A549 (cell line): ENCODE measurements around the gene A2ML1. TPM values are rescaled to one million over a fixed set of nuclear protein-coding genes. Genes with fewer than 3 reads are reported as not detected.

Experiments used
- ATAC-seq, 2 experiments: fragments of 200-7000 bp in 1 of 2; fragments of >200 bp in 1 of 2; cut with Nextera tagmentation in 1 of 2; cut with Tn5 transposase in 1 of 2; 3 replicates each; pipeline versions ENCODE4 v1.8.0 to v1.9.1; 2018 to 2020; ENCODE audit warnings: mild to moderate bottlenecking in 1 of 2, moderate library complexity in 1 of 2
- CTCF ChIA-PET: fragments of 300-600 bp; sonication (Branson Sonifier 250); formaldehyde crosslinking; extraction: SDS; loops from one replicate; lab custom pipeline; 2021; ENCODE audit warnings: antibody characterized with exemption, inconsistent platforms; lab: Yijun Ruan, JAX
- POLR2A ChIA-PET: fragments of 350-600 bp; formaldehyde crosslinking; extraction: SDS; loops from one replicate; lab custom pipeline; 2021; ENCODE audit warnings: antibody characterized with exemption, inconsistent platforms; lab: Yijun Ruan, JAX
- DNase-seq, 2 experiments: peaks; one replicate each; pipeline versions ENCODE4 v3.0.0 to v3.0.0-alpha.2; 2011 to 2016; ENCODE audit warnings: low read depth in 1 of 2, low spot score in 1 of 2
- FAIRE-seq: peaks from 2 replicates; lab custom pipeline; 2011; peaks lifted over from hg19 to GRCh38; lab: Jason Lieb, UNC
- H3K27ac ChIP-seq, 2 experiments: fragments of >200 bp; sonication (Bioruptor Twin); formaldehyde crosslinking; 3 replicates each; pipeline ENCODE4 v1.5.1; 2016 to 2017
- H3K4me1 ChIP-seq: fragments of >200 bp; sonication (Bioruptor Twin); formaldehyde crosslinking; 3 replicates; pipeline ENCODE4 v1.6.1; 2016
- H3K4me2 ChIP-seq: fragments of >200 bp; sonication (Bioruptor Twin); formaldehyde crosslinking; 3 replicates; pipeline ENCODE4 v1.6.1; 2016
- H3K4me3 ChIP-seq: fragments of >200 bp; sonication (Bioruptor Twin); formaldehyde crosslinking; 3 replicates; pipeline ENCODE4 v1.5.1; 2016
- H3K9me3 ChIP-seq: fragments of >200 bp; sonication (Bioruptor Twin); formaldehyde crosslinking; 3 replicates; pipeline ENCODE4 v1.6.1; 2016
- BCL3 ChIP-seq: fragments of >200 bp; sonication (Bioruptor Twin); formaldehyde crosslinking; IDR thresholded peaks from 3 replicates; pipeline ENCODE4 v1.6.1; 2016
- CBX8 ChIP-seq: fragments of 200-600 bp; sonication (generic); IDR thresholded peaks from 2 replicates; pipeline ENCODE4 v1.6.1; 2016
- CEBPB ChIP-seq, 2 experiments: fragments of >200 bp in 1 of 2; sonication (Bioruptor Twin) in 1 of 2; formaldehyde crosslinking in 1 of 2; IDR thresholded peaks; 2 replicates each; pipeline ENCODE4 v1.6.1; 2012 to 2016
- CHD4 ChIP-seq: fragments of 200-600 bp; sonication (generic); IDR thresholded peaks from 2 replicates; pipeline ENCODE4 v1.6.1; 2016; ENCODE audit warnings: antibody characterized with exemption, mild to moderate bottlenecking, borderline replicate concordance
- ELK1 ChIP-seq: fragments of 150-350 bp; IDR thresholded peaks from 2 replicates; pipeline ENCODE4 v1.6.1; 2014; ENCODE audit warnings: low read depth, mild to moderate bottlenecking, low read length
- ESRRA ChIP-seq: fragments of 150-350 bp; IDR thresholded peaks from 2 replicates; pipeline ENCODE4 v1.6.1; 2014; ENCODE audit warnings: mild to moderate bottlenecking, low read length, borderline replicate concordance
- FOXS1 ChIP-seq: fragments of 250-450 bp; sonication (Bioruptor Pico); IDR thresholded peaks from 2 replicates; pipeline ENCODE4 v1.5.0; 2020; ENCODE audit warnings: mild to moderate bottlenecking, moderate library complexity
- GATA3 ChIP-seq: IDR thresholded peaks from 2 replicates; pipeline ENCODE4 v1.6.1; 2012; ENCODE audit warnings: borderline replicate concordance
- HDAC2 ChIP-seq: fragments of 200-600 bp; sonication (generic); IDR thresholded peaks from 2 replicates; pipeline ENCODE4 v1.6.1; 2016
- HES2 ChIP-seq: fragments of >200 bp; sonication (Bioruptor Twin); formaldehyde crosslinking; IDR thresholded peaks from 2 replicates; pipeline ENCODE4 v1.6.1; 2016
- HEYL ChIP-seq: fragments of 250-450 bp; sonication (Bioruptor Pico); IDR thresholded peaks from 2 replicates; pipeline ENCODE4 v1.8.0; 2021; ENCODE audit warnings: mild to moderate bottlenecking, moderate library complexity
- HOXB13 ChIP-seq: fragments of 250-450 bp; sonication (Bioruptor Pico); IDR thresholded peaks from 2 replicates; pipeline ENCODE4 v1.5.0; 2020; ENCODE audit warnings: low read depth, mild to moderate bottlenecking, moderate library complexity
- JUN ChIP-seq, 2 experiments: fragments of >200 bp; sonication (Bioruptor Twin); formaldehyde crosslinking; IDR thresholded peaks; 2 replicates in 1 of 2; 3 replicates in 1 of 2; pipeline ENCODE4 v1.6.1; 2016 to 2017
- JUNB ChIP-seq: fragments of >200 bp; sonication (Bioruptor Twin); formaldehyde crosslinking; IDR thresholded peaks from 2 replicates; pipeline ENCODE4 v1.6.1; 2016
- KDM5A ChIP-seq: fragments of 200-600 bp; sonication (generic); IDR thresholded peaks from 2 replicates; pipeline ENCODE4 v1.6.1; 2016; ENCODE audit warnings: antibody characterized with exemption, mild to moderate bottlenecking
- POLR2A ChIP-seq: IDR thresholded peaks from 2 replicates; pipeline ENCODE4 v1.6.1; 2012; ENCODE audit warnings: mild to moderate bottlenecking, low read length
- RAD21 ChIP-seq, 2 experiments: fragments of >200 bp in 1 of 2; sonication (Bioruptor Twin) in 1 of 2; formaldehyde crosslinking in 1 of 2; IDR thresholded peaks in 1 of 2; conservative IDR thresholded peaks in 1 of 2; 2 replicates in 1 of 2; 3 replicates in 1 of 2; pipeline ENCODE4 v1.6.1; 2012 to 2018; ENCODE audit warnings: inconsistent platforms in 1 of 2
- RFX5 ChIP-seq: fragments of 450-650 bp; IDR thresholded peaks from 2 replicates; pipeline ENCODE4 v1.7.1; 2014; ENCODE audit warnings: antibody characterized with exemption, mild to moderate bottlenecking, moderate library complexity
- RNF2 ChIP-seq: fragments of 200-600 bp; sonication (generic); IDR thresholded peaks from 2 replicates; pipeline ENCODE4 v1.6.1; 2016; ENCODE audit warnings: low read depth, mild to moderate bottlenecking, antibody characterized with exemption, moderate library complexity, borderline replicate concordance
- SMC3 ChIP-seq: fragments of >200 bp; sonication (Bioruptor Twin); formaldehyde crosslinking; IDR thresholded peaks from 3 replicates; pipeline ENCODE4 v1.6.1; 2018; ENCODE audit warnings: inconsistent platforms
- TFCP2L1 ChIP-seq: fragments of 250-450 bp; sonication (Bioruptor Pico); IDR thresholded peaks from 2 replicates; pipeline ENCODE4 v1.5.0; 2021; ENCODE audit warnings: mild to moderate bottlenecking
- ZNF302 ChIP-seq: fragments of 250-450 bp; sonication (Bioruptor Pico); IDR thresholded peaks from 2 replicates; pipeline ENCODE4 v1.9.0; 2021; ENCODE audit warnings: inconsistent platforms, mild to moderate bottlenecking, moderate library complexity
- ZSCAN20 ChIP-seq: fragments of 250-450 bp; sonication (Bioruptor Pico); IDR thresholded peaks from 2 replicates; pipeline ENCODE4 v1.8.0; 2022; ENCODE audit warnings: mild to moderate bottlenecking, moderate library complexity
- WGBS: methylation state at CpG from one replicate; pipeline ENCODE4 v1.1.6; 2017; ENCODE audit errors: missing lambda C conversion rate; 5-methylcytosine and 5-hydroxymethylcytosine counted together
- polyA plus RNA-seq, 4 experiments: library from polyadenylated mRNA; depleted of rRNA in 3 of 4; stranded (reverse); fragments of >200 nt; fragmentation: RNase III in 1 of 4; extraction: RNeasy Plus Mini Kit Qiagen cat#74134 plus additional on column Dnase treatment in 1 of 4; gene quantifications; 2 replicates in 3 of 4; 3 replicates in 1 of 4; pipeline ENCODE4 v1.2.3, GENCODE V29; 2011 to 2017
- TF ChIP-seq, protein P1 (sequence below): fragments of 250-450 bp; sonication (Bioruptor Pico); IDR thresholded peaks from 2 replicates; pipeline ENCODE4 v1.5.0; 2021; ENCODE audit warnings: mild to moderate bottlenecking, moderate library complexity, borderline replicate concordance
- TF ChIP-seq, protein P2 (sequence below): IDR thresholded peaks from 2 replicates; pipeline ENCODE4 v1.6.1; 2012; ENCODE audit warnings: low read depth, borderline replicate concordance
- TF ChIP-seq, protein P3 (sequence below): fragments of 450-650 bp; IDR thresholded peaks from 2 replicates; pipeline ENCODE4 v1.6.1; 2014; ENCODE audit warnings: antibody characterized with exemption

The A2ML1 gene
- polyA plus RNA-seq, 2 of the 4 experiments (the other 2 are of a cell fraction) = not detected

DNA sequence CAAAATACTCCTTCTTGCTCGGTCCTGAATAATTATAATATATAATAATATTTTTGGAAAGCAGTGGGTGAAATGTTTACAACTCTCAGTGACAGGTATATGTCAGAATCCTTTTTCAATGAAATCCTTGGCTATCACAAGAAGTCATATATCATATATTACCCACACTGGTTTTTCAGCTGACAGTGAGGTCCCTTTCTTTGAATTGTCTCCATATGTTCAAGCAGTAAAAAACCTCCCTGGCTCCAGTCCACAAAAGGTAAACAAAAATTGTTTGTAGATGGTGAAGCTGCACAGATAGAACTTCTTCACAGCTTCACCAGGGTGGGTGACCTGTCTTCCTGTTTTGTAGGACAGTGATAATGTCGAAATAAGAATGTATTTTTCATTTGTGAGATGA lies 44.0 kb downstream of the A2ML1 start:
- POLR2A ChIA-PET = no interaction called here

DNA sequence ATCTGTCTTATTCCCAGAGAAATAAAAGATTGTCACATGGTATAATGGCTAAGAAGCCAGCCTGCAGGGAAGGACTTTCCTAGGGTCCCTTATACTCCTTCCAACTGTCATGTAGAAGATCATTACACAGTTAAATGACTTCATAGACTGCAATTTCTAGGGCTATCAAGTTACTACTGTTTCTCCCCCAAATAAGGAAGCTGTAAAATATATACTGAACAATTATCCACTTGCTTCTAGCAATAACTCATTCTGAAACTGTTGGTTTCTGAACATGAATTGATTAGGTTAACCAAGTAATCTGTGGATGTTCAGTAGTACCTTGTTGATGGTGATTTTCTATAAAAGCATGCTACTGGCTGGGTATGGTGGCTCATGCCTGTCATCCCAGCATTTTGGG lies 44.6 kb downstream of the A2ML1 start:
- Histone ChIP-seq H3K9me3 (no peaks in the 10 kb centered on the region), H3K27ac (no peak overlapping the region), H3K4me2 (no peak overlapping the region), H3K4me1 (no peaks in the 10 kb centered on the region), H3K4me3 (no peak overlapping the region)
- ChIA-PET CTCF (interaction anchor here (2.6 kb wide), 1 partner anchor 23 kb away, joined by 9 read pairs; no protein-coding TSS in a partner anchor), POLR2A (no interaction called here)
- DNase-seq = no peak
- no peak for ATAC-seq
- TF ChIP-seq RNF2 (no peak), ZSCAN20 (CRISPR knock-in tag) (no peak), ESRRA (no peak), JUNB (no peak), RAD21 (conservative IDR thresholded peaks at IDR 0.05 in 1 of 2, IDR thresholded peaks at IDR 0.05 in 1 of 2) (no peak), HES2 (no peak), KDM5A (no peak), GATA3 (no peak), CEBPB (IDR thresholded peaks at IDR 0.05) (no peak), RFX5 (no peak), TFCP2L1 (no peak), POLR2A (no peak)
- TF ChIP-seq, protein P1, sequence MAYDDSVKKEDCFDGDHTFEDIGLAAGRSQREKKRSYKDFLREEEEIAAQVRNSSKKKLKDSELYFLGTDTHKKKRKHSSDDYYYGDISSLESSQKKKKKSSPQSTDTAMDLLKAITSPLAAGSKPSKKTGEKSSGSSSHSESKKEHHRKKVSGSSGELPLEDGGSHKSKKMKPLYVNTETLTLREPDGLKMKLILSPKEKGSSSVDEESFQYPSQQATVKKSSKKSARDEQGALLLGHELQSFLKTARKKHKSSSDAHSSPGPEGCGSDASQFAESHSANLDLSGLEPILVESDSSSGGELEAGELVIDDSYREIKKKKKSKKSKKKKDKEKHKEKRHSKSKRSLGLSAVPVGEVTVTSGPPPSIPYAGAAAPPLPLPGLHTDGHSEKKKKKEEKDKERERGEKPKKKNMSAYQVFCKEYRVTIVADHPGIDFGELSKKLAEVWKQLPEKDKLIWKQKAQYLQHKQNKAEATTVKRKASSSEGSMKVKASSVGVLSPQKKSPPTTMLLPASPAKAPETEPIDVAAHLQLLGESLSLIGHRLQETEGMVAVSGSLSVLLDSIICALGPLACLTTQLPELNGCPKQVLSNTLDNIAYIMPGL (CRISPR knock-in tag) = no peak
- no peak for FAIRE-seq

More for the DNA sequence above, 44.0 kb downstream of the A2ML1 start:
- FAIRE-seq = no peak
- H3K4me2 ChIP-seq = no peak overlapping the region
- no peaks in the 10 kb centered on the region for H3K9me3 ChIP-seq
- no peak for DNase-seq
- CTCF ChIA-PET = interaction anchor here (0.7 to 2.6 kb wide), 2 partner anchors 24 to 208 kb away, joined by 3 to 9 read pairs; no protein-coding TSS in a partner anchor
- no peaks in the 10 kb centered on the region for H3K4me1 ChIP-seq
- no peak overlapping the region for H3K4me3 ChIP-seq
- no peak for TF ChIP-seq JUN (IDR thresholded peaks at IDR 0.05)
- TF ChIP-seq RAD21 (conservative IDR thresholded peaks at IDR 0.05 in 1 of 2, IDR thresholded peaks at IDR 0.05 in 1 of 2) = no peak
- no peak for TF ChIP-seq BCL3
- TF ChIP-seq, protein P2, sequence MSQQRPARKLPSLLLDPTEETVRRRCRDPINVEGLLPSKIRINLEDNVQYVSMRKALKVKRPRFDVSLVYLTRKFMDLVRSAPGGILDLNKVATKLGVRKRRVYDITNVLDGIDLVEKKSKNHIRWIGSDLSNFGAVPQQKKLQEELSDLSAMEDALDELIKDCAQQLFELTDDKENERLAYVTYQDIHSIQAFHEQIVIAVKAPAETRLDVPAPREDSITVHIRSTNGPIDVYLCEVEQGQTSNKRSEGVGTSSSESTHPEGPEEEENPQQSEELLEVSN = no peak
- no peak for TF ChIP-seq SMC3
- TF ChIP-seq ZNF302 (CRISPR knock-in tag) = no peak
- TF ChIP-seq, protein P3, sequence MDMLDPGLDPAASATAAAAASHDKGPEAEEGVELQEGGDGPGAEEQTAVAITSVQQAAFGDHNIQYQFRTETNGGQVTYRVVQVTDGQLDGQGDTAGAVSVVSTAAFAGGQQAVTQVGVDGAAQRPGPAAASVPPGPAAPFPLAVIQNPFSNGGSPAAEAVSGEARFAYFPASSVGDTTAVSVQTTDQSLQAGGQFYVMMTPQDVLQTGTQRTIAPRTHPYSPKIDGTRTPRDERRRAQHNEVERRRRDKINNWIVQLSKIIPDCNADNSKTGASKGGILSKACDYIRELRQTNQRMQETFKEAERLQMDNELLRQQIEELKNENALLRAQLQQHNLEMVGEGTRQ = no peak
- no peak for TF ChIP-seq POLR2A
- no peak for TF ChIP-seq KDM5A
- TF ChIP-seq ZSCAN20 (CRISPR knock-in tag) = no peak
- no peak for TF ChIP-seq ELK1
- no peak for TF ChIP-seq HDAC2
- TF ChIP-seq FOXS1 (CRISPR knock-in tag) = no peak
- TF ChIP-seq HEYL (CRISPR knock-in tag) = no peak
- TF ChIP-seq CHD4 = no peak
- TF ChIP-seq CBX8 = no peak
- TF ChIP-seq HOXB13 = no peak
- no peak for ATAC-seq
- WGBS = 28% methylated on average over 2 of the region's 2 CpGs
- no peak overlapping the region for H3K27ac ChIP-seq
